Suprapubic skin (tissue), 4 donors: Measurements from ENCODE around the gene NCOA6.

Experiments used
- EP300 ChIP-seq: sonication (generic); formaldehyde crosslinking; IDR thresholded peaks from one replicate; pipeline ENCODE4 v1.6.1; 2017; ENCODE audit warnings: antibody characterized with exemption
- POLR2A ChIP-seq, 2 donors: fragments of 450-650 bp; IDR thresholded peaks; one replicate each; pipeline ENCODE4 v1.6.1; 2017; ENCODE audit warnings: antibody characterized with exemption in 2 of 2, mild to moderate bottlenecking in 2 of 2, moderate library complexity in 2 of 2
- POLR2AphosphoS5 ChIP-seq, 3 donors: sonication (generic); formaldehyde crosslinking; IDR thresholded peaks; one replicate each; pipeline ENCODE4 v1.6.1; 2017; ENCODE audit warnings: antibody characterized with exemption in 3 of 3
- TF ChIP-seq, protein P1 (sequence below), 2 donors: fragments of 200-600 bp in 1 of 2; fragments of 450-650 bp in 1 of 2; sonication (generic) in 1 of 2; IDR thresholded peaks; one replicate each; pipeline ENCODE4 v1.5.1; 2016 to 2019; ENCODE audit warnings: antibody characterized with exemption in 2 of 2, mild to moderate bottlenecking in 1 of 2, moderate library complexity in 1 of 2

DNA sequence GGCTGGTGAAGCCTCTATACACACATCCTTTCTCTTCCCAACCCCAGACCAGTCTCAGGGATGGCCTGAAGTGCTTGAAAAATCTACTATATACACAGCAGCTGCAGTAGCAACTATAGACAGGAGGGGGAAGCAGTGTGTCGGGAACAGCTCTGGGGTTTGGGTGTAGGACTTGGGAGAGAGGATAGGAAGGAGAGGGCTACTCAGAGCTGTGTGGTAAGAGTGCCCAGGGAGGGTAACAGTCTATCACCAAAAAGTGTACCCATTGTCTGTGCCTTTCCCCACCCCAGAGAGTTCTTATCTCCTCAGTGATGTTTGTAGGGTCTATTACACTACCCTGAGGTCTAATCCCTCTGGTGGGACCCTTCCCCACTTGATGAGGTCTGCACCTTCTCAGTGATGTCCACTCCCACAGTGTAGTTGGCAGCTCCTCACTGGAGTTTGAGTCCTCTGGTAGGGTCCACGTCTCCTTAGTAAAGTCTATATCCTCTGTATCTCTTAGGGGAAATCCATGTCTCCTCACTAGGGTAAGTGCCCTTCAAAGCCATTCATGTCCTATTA is 48.7 kb upstream of the NCOA6 start:
- TF ChIP-seq, protein P1, sequence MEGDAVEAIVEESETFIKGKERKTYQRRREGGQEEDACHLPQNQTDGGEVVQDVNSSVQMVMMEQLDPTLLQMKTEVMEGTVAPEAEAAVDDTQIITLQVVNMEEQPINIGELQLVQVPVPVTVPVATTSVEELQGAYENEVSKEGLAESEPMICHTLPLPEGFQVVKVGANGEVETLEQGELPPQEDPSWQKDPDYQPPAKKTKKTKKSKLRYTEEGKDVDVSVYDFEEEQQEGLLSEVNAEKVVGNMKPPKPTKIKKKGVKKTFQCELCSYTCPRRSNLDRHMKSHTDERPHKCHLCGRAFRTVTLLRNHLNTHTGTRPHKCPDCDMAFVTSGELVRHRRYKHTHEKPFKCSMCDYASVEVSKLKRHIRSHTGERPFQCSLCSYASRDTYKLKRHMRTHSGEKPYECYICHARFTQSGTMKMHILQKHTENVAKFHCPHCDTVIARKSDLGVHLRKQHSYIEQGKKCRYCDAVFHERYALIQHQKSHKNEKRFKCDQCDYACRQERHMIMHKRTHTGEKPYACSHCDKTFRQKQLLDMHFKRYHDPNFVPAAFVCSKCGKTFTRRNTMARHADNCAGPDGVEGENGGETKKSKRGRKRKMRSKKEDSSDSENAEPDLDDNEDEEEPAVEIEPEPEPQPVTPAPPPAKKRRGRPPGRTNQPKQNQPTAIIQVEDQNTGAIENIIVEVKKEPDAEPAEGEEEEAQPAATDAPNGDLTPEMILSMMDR (IDR thresholded peaks at IDR 0.05), result peak; percentile 89
- no peak for TF ChIP-seq POLR2A (IDR thresholded peaks at IDR 0.05)
- TF ChIP-seq EP300, result no peak
- TF ChIP-seq POLR2AphosphoS5 (IDR thresholded peaks at IDR 0.05), result no peak
